Body of pancreas (tissue), 4 donors: Measurements from ENCODE around the gene N4BP2L1. TPM values are rescaled to one million over a fixed set of nuclear protein-coding genes. Genes with fewer than 3 reads are reported as not detected.

ENCODE experiments used
- ATAC-seq: fragments of 150-250 bp; one replicate; pipeline ENCODE4 v1.9.1; 2016
- DNase-seq, 4 donors: peaks; one replicate each; pipeline ENCODE4 v3.0.0-alpha.2; 2019
- H3K27ac ChIP-seq, 4 donors: fragments of 200-600 bp; sonication (generic); 1 replicate in 3 of 4; 2 replicates in 1 of 4; pipeline versions ENCODE4 v1.5.1 to v1.6.1; 2016 to 2019; ENCODE audit warnings: mild to moderate bottlenecking in 1 of 4, mixed read lengths in 1 of 4, moderate library complexity in 1 of 4
- H3K27me3 ChIP-seq, 2 donors: fragments of 200-600 bp; sonication (generic); one replicate each; pipeline ENCODE4 v1.6.0; 2016; ENCODE audit warnings: mild to moderate bottlenecking in 1 of 2
- H3K36me3 ChIP-seq, 2 donors: fragments of 200-600 bp; sonication (generic); replicated peaks in 1 of 2; 2 replicates each; pipeline ENCODE4 v1.5.1; 2016; ENCODE audit warnings: low read depth in 2 of 2; ENCODE audit not compliant: insufficient read depth in 1 of 2
- H3K4me1 ChIP-seq: fragments of 200-600 bp; sonication (generic); one replicate; pipeline ENCODE4 v1.6.0; 2016
- H3K4me3 ChIP-seq, 2 donors: fragments of 200-600 bp; sonication (generic); 1 replicate in 1 of 2; 2 replicates in 1 of 2; pipeline ENCODE4 v1.5.1; 2016 to 2019
- H3K9me3 ChIP-seq, 3 donors: fragments of 200-600 bp; sonication (generic); 1 replicate in 2 of 3; 2 replicates in 1 of 3; pipeline ENCODE4 v1.5.1; 2016
- CTCF ChIP-seq, 7 experiments: fragments of 450-650 bp in 4 of 7; fragments of 200-600 bp in 3 of 7; sonication (generic) in 3 of 7; IDR thresholded peaks; one replicate each; pipeline ENCODE4 v1.5.1; 2016 to 2019; ENCODE audit warnings: antibody characterized with exemption in 7 of 7
- POLR2A ChIP-seq, 3 donors: fragments of 450-650 bp; IDR thresholded peaks; one replicate each; pipeline ENCODE4 v1.6.1; 2016; ENCODE audit warnings: antibody characterized with exemption in 3 of 3, mild to moderate bottlenecking in 2 of 3
- WGBS, 2 donors: methylation state at CpG; one replicate each; pipeline ENCODE4 v1.1.5; 2017; 5-methylcytosine and 5-hydroxymethylcytosine counted together
- intact Hi-C: fragments of 100-400 bp; cut with DNase I; formaldehyde crosslinking; loops from one replicate; pipeline ENCODE4 v1.15.1; 2023
- total RNA-seq, 2 donors: library from RNA; depleted of rRNA; stranded (reverse); fragments of >200 nt; gene quantifications; one replicate each; pipeline ENCODE4 v1.1.0, GENCODE V29; 2016

Gene N4BP2L1
- total RNA-seq, 2 donors from 2014 or later, result 18.5 to 20.5 TPM

- no peak for DNase-seq
- no peak for ATAC-seq
- WGBS, 2 donors, result 91 to 94% methylated on average over 3 of the region's 3 CpGs
- Histone ChIP-seq H3K9me3 (no peaks in the 10 kb centered on the region), H3K27ac (no peak overlapping the region), H3K4me3 (no peak overlapping the region), H3K4me1 (peaks cover 10% of the 10 kb centered on the region), H3K36me3 (no peaks in the 10 kb centered on the region), H3K27me3 (no peaks in the 10 kb centered on the region)
- TF ChIP-seq CTCF (IDR thresholded peaks at IDR 0.05) (no peak), POLR2A (IDR thresholded peaks at IDR 0.05) (no peak)
- intact Hi-C loops, result no loop called here
These were observed 14.6 kb downstream of the N4BP2L1 start for GRCh38 chr13:32413284-32413683.

- TF ChIP-seq POLR2A (IDR thresholded peaks at IDR 0.05), result no peak
- TF ChIP-seq CTCF (IDR thresholded peaks at IDR 0.05), result no peak
- intact Hi-C loops, result no loop called here
- no peak overlapping the region for H3K4me3 ChIP-seq
- H3K36me3 ChIP-seq, result no peaks in the 10 kb centered on the region
- no peaks in the 10 kb centered on the region for H3K27me3 ChIP-seq
- no peak overlapping the region for H3K27ac ChIP-seq
- peak in 1 of 4 donors; percentile 20 for DNase-seq
- ATAC-seq, result peak; percentile 60
- H3K9me3 ChIP-seq, result no peaks in the 10 kb centered on the region
- H3K4me1 ChIP-seq, result peaks cover 6% of the 10 kb centered on the region
- 77% methylated on average over 27 of the region's 27 CpGs for WGBS, 2 donors
These were observed 18.1 kb downstream of the N4BP2L1 start for GRCh38 chr13:32409561-32410421.

GRCh38 chr13:32409001-32409313, 19.0 kb downstream of the N4BP2L1 start:
- Histone ChIP-seq H3K36me3 (peaks cover 0 to 1% of the 10 kb centered on the region in 2 donors), H3K27ac (no peak overlapping the region), H3K27me3 (no peaks in the 10 kb centered on the region), H3K4me1 (no peaks in the 10 kb centered on the region), H3K4me3 (no peak overlapping the region), H3K9me3 (no peaks in the 10 kb centered on the region)
- TF ChIP-seq POLR2A (IDR thresholded peaks at IDR 0.05) (no peak), CTCF (IDR thresholded peaks at IDR 0.05) (no peak)
- DNase-seq, result no peak
- ATAC-seq, result no peak
- intact Hi-C loops, result no loop called here
- WGBS, 2 donors, result 89 to 91% methylated on average over 6 of the region's 6 CpGs

- Histone ChIP-seq H3K27me3 (no peaks in the 10 kb centered on the region), H3K4me3 (no peak overlapping the region), H3K36me3 (peaks cover 0 to 1% of the 10 kb centered on the region in 2 donors), H3K27ac (no peak overlapping the region), H3K4me1 (no peaks in the 10 kb centered on the region), H3K9me3 (no peaks in the 10 kb centered on the region)
- ATAC-seq (no peak), DNase-seq (no peak)
- TF ChIP-seq POLR2A (IDR thresholded peaks at IDR 0.05) (no peak), CTCF (IDR thresholded peaks at IDR 0.05) (no peak)
- 92 to 95% methylated on average over 9 of the region's 9 CpGs for WGBS, 2 donors
- intact Hi-C loops, result no loop called here
These were observed 19.5 kb downstream of the N4BP2L1 start for GRCh38 chr13:32408296-32409000.
